ENCODE data around the gene HDAC9. TPM values are rescaled to one million over a fixed set of nuclear protein-coding genes. Genes with fewer than 3 reads are reported as not detected.
A peak's percentile ranks its signal among the peaks of the same experiment; 100 is the strongest.

Gene HDAC9
- 2.1 and 5.4 TPM in 2 replicates for total RNA-seq (2014; rRNA removed; shearing (Covaris generic))

DNA sequence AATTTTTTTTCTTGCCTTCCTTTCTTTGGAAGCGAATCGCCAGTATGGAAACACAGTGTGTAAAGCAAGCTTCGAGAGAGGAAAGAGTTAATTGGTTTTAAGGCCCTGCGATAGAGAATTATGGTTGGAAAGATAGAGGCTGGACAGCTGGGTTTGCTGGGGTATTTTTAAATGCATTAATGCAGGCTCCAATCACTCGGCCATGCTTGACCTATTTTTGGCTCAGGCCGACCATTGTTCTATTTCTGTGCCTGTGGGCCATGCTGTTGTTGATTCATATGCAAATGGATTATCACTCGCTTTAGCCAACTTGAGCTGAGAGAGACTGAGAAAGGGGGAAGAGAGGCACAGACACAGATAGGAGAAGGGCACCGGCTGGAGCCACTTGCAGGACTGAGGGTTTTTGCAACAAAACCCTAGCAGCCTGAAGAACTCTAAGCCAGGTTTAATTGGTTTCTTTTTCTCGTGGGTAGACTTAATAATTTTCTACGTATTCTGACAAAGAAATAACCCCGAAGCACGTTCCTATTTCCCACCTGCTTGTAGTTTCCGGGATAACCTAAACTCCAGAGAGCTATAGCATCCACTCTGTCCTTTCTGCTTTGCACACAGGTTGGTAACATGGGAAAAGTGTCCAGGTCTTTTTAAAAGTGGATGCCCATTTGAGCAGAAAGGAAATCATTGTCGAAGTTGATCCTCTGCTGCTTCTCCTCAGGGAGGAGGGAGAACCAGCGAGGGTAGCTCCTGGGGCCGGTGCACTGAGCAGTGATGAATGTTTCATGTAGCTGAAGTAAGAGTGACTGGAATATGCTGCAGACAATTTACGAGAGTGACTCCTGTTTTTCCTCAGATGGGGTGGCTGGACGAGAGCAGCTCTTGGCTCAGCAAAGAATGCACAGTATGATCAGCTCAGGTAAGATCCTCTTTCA, at the start of gene HDAC9:
TSS of gene HDAC9 (plus strand) at position 338 of the 929 bp plus-strand sequence. CDS start at position 892, 554 bp downstream.
- peak; percentile 13 for DNase-seq
- Histone ChIP-seq H3K36me3 (replicated peaks; ENCODE audit: control insufficient read depth, insufficient read depth, low read length) (no peaks in the 10 kb centered on the region), H3K4me3 (ENCODE audit: insufficient read depth, low read depth, low read length) (peak within 1 kb of the TSS; percentile 33), H3K27me3 (ENCODE audit: control insufficient read depth, insufficient read depth, low read length) (no peaks in the 10 kb centered on the region)

DNA sequence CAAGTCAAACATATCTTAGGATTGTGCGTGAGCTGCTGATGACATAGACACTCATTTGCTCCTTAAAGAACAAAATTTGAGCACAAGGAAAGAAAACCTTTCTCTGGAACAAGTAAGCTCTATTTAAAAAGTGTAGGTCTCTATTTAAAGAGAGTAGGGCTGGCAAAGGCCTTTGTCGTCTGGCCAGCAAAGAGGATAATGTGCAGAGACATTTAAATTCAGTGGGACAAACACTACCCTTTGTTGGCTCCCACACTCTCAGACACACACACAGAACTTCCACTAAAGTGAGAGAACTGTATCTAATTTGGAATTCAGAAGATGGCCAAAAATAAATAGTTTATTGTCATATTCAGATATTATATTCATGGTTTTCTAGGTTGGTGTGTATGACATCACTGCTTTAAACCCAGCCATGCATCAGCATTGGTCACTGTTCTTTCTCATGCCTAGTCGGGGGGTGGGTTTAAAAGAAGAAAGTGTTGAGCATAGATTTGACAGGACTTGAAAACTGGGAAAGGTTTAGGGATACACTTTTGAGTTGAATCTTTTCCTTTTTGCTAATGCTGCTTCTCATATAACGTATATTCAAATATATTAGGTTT, 49.5 kb upstream of the HDAC9 start:
- no peak overlapping the region for H3K4me3 ChIP-seq (ENCODE audit: insufficient read depth, low read depth, low read length)
- no peaks in the 10 kb centered on the region for H3K27me3 ChIP-seq (ENCODE audit: control insufficient read depth, insufficient read depth, low read length)
- H3K36me3 ChIP-seq (replicated peaks; ENCODE audit: control insufficient read depth, insufficient read depth, low read length): no peaks in the 10 kb centered on the region
- no peak for DNase-seq

DNA sequence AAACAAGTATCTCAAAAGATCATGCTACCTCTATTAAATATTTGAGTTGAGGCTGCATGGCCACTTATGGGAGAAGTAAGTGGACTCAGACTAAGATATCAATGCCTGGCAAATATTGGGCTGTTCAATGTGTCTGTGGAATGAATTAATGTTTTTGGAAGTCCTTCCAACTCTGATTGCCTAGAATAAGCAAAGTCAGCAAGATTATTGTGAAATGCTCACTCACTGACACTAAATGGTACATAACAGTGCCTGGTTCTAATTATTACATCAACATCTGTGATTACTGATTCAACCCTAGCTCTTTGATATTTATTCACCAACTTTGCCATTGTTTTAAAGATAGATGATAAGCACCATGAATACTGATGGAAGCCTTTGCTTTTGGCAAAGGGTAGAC, 45.5 kb upstream of the HDAC9 start:
- Histone ChIP-seq H3K4me3 (ENCODE audit: insufficient read depth, low read depth, low read length) (no peak overlapping the region), H3K36me3 (replicated peaks; ENCODE audit: control insufficient read depth, insufficient read depth, low read length) (no peaks in the 10 kb centered on the region)

DNA sequence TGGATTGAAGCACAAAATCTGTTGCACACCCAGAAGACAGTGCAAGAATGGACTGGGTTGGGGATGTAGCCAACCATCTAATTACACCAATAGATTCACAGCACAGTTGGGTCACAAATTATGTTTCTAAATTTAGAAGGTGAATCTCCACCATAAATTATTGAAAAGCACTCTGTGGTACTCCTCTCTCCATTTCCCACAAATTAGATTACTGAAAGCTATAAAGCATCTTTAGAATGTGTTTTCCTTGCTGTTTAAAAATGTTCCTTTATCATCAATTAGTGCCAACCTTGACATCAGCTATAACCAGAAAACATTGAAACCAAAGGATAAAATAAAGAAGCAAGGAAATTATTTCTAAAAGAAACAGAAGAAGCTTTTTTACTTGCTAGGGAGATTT, 39.9 kb upstream of the HDAC9 start:
- Histone ChIP-seq H3K36me3 (replicated peaks; ENCODE audit: control insufficient read depth, insufficient read depth, low read length) (no peaks in the 10 kb centered on the region), H3K27me3 (ENCODE audit: control insufficient read depth, insufficient read depth, low read length) (no peaks in the 10 kb centered on the region), H3K4me3 (ENCODE audit: insufficient read depth, low read depth, low read length) (no peak overlapping the region)
- no peak for DNase-seq

More for the DNA sequence above, 45.5 kb upstream of the HDAC9 start:
- DNase-seq: no peak
- H3K27me3 ChIP-seq (ENCODE audit: control insufficient read depth, insufficient read depth, low read length): no peaks in the 10 kb centered on the region

DNA sequence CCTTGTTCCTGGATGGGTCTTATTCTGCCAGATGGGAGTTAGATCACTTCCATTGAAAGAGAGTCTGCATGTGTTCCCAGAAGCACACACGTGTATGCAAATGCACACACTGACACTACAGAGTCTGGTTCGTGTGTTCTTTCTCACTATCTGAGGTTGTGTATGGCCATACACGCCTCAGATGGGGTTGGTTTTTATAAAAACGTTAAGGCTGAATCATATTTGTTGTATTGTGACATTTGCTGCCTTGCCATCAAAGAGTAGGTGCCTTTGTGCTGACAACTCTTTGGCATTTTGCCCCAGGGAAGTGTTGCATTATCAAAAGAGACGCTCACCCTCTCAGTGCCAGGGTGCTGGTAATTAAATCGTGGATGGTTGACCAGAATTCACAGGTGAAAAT, 37.7 kb upstream of the HDAC9 start:
- H3K27me3 ChIP-seq (ENCODE audit: control insufficient read depth, insufficient read depth, low read length): no peaks in the 10 kb centered on the region
- no peak overlapping the region for H3K4me3 ChIP-seq (ENCODE audit: insufficient read depth, low read depth, low read length)
- DNase-seq: no peak
- no peaks in the 10 kb centered on the region for H3K36me3 ChIP-seq (replicated peaks; ENCODE audit: control insufficient read depth, insufficient read depth, low read length)

DNA sequence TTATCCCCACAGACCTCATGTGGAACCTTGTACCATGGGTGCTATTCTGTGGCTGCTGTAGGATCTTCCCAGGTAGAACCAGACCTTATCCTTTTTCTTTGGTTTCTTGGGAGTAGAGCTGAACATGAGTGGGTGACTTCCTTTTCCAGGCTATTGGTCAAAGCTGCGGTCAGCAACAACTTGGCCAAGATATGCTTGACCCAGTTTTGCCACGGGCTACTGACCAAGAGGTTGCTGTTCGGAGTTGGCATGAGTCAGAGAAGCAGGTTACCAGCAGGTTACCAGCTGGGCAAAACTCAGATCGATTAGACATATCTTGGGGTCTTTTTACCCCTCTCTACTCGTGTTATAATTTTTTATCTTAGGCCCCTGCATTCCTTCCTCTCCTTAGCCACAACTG, 36.7 kb upstream of the HDAC9 start:
- no peaks in the 10 kb centered on the region for H3K27me3 ChIP-seq (ENCODE audit: control insufficient read depth, insufficient read depth, low read length)
- no peak for DNase-seq
- no peaks in the 10 kb centered on the region for H3K36me3 ChIP-seq (replicated peaks; ENCODE audit: control insufficient read depth, insufficient read depth, low read length)
- no peak overlapping the region for H3K4me3 ChIP-seq (ENCODE audit: insufficient read depth, low read depth, low read length)

DNA sequence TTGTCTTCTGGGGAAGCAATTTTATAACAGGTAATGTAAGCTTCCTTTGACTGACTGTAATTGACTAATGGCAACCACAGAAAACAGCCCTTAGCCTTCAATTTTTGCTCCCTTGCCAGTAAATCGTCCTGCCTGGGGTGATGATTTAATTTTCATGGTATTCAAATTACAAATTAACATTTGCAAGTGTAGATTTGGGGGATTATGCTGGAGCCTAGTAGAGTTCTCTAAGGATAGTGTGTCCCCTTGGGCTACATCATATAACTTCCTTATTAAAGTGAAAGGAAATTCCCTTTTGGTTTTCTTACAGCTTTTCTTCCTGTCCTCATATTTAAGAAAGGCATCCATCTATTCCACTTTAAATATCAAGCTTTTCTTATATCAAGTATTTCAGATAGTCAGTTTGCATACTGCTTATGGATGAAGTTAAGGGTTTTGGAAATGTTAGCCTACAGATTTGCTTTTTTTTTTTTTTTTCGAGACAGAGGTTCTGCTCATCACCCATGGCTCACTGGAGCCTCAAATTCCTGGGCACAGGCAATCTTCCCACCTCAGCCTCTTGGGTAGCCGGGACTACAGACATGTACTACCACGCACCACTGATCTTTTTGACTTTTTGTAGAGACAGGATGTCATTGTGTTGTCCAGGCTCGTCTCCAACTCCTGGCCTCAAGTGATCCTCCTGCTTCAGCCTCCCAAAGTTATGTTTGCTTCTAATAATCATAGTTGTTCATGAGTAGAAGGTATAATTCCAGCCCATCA, 35.9 kb upstream of the HDAC9 start:
- no peak overlapping the region for H3K4me3 ChIP-seq (ENCODE audit: insufficient read depth, low read depth, low read length)
- H3K27me3 ChIP-seq (ENCODE audit: control insufficient read depth, insufficient read depth, low read length): no peaks in the 10 kb centered on the region
- no peaks in the 10 kb centered on the region for H3K36me3 ChIP-seq (replicated peaks; ENCODE audit: control insufficient read depth, insufficient read depth, low read length)
- DNase-seq: no peak

DNA sequence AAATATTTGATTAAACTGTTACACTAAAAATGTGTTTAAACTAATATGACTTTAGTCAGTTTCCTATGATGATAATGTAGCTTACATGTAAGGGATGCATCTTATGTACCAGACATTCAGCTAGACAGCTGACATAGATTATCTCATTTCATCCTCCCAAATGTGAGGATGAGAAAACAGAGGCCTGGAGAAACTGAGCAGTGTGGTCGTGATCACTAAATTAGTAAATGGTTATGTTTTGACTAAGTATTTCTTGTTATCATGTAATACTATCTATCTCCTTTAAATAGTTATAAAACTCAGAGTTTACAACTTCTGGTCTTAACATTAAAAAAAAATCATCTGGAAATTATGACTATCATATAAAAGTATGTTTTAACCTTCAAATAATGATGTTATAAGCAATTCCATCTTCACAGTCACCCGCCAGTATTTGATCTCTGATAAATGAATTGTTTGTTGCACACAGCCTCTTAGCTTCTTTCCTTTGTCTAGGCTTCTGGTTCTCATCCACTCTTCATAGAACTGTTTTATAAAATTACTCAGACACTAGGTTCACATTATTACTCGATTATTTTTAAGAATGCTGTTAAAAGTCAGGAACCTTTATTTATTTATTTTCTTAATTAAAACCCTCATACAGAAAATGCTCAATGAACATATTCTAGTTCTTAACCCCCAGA, 33.6 kb upstream of the HDAC9 start:
- Histone ChIP-seq H3K27me3 (ENCODE audit: control insufficient read depth, insufficient read depth, low read length) (no peaks in the 10 kb centered on the region), H3K4me3 (ENCODE audit: insufficient read depth, low read depth, low read length) (no peak overlapping the region), H3K36me3 (replicated peaks; ENCODE audit: control insufficient read depth, insufficient read depth, low read length) (no peaks in the 10 kb centered on the region)
- DNase-seq: no peak

DNA sequence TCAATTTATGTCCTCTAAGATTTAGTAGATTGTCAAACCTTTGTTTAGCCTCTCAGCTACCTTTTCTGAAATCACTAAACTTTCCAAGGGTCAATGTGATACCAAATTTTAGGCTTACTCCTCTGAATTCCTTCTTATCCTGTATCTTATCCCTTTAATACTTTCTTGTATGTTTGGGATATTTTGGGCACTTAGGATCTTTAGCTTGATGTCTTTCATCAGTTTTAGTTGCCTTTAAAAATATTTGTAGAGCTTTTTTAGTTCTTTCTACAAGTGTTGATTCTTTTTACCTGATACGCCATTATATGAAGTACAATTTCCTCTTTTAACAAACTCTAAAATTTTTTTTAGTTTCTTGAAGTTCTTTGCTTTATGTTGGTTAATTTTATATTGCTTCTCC, 30.7 kb upstream of the HDAC9 start:
- DNase-seq: no peak
- no peaks in the 10 kb centered on the region for H3K27me3 ChIP-seq (ENCODE audit: control insufficient read depth, insufficient read depth, low read length)

DNA sequence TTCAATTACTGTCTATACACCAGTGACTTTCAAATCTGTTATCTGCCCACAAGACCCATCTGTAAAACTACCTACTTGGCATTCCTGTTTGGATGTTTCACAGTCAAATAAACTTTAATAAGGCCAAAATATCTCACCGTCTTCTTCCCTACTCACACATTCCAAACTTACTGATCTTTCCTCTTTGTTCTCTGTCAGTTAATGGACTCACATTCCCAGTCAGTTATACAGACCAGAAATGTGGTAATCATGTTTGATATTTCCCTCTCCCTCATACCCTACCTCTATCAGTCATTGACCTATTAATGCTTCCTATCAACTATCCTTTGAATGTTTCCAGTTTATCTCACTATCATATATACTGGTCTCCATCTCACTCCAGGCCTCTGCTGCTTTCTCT, 28.5 kb upstream of the HDAC9 start:
- Histone ChIP-seq H3K36me3 (replicated peaks; ENCODE audit: control insufficient read depth, insufficient read depth, low read length) (no peaks in the 10 kb centered on the region), H3K27me3 (ENCODE audit: control insufficient read depth, insufficient read depth, low read length) (no peaks in the 10 kb centered on the region), H3K4me3 (ENCODE audit: insufficient read depth, low read depth, low read length) (no peak overlapping the region)
- no peak for DNase-seq

More for the DNA sequence above, 30.7 kb upstream of the HDAC9 start:
- Histone ChIP-seq H3K36me3 (replicated peaks; ENCODE audit: control insufficient read depth, insufficient read depth, low read length) (no peaks in the 10 kb centered on the region), H3K4me3 (ENCODE audit: insufficient read depth, low read depth, low read length) (no peak overlapping the region)

DNA sequence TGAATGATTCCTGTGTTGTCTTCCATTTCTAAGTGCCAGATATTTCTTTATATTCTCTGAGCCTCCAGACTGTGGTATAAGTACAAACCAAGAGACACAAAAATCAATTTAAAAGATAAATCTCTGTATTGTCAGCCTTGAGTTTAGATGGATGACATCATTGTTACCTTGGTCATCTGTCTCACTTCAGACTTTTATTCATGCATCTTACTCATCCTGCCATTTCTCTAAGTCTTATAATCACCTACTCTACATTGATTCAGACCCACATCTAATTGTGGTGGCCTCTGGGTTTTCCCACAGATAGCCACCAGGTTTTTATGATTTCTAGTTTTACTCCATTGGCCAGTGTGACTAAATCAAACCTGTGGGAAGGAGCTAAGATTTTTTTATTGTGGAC, 26.8 kb upstream of the HDAC9 start:
- H3K4me3 ChIP-seq (ENCODE audit: insufficient read depth, low read depth, low read length): no peak overlapping the region
- no peaks in the 10 kb centered on the region for H3K27me3 ChIP-seq (ENCODE audit: control insufficient read depth, insufficient read depth, low read length)
- no peak for DNase-seq
- H3K36me3 ChIP-seq (replicated peaks; ENCODE audit: control insufficient read depth, insufficient read depth, low read length): no peaks in the 10 kb centered on the region

DNA sequence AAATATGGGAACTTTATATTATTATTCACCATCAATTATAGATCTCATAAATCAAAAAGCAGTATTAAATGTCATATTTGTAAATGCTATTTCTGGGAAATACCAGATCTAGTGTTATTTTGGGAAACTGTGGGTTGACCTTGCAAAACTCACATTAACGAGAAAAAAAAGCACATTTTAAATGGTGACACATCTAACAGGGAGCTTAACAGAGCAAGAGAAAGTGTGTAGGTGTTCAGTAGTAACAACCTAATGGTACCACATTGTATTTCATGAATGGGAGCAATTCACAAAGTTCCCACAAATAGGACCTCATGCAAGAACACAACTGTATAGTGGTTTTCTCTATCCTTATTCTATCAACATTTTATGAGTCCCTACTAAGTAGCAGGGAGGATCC, 26.2 kb upstream of the HDAC9 start:
- Histone ChIP-seq H3K36me3 (replicated peaks; ENCODE audit: control insufficient read depth, insufficient read depth, low read length) (no peaks in the 10 kb centered on the region), H3K27me3 (ENCODE audit: control insufficient read depth, insufficient read depth, low read length) (no peaks in the 10 kb centered on the region), H3K4me3 (ENCODE audit: insufficient read depth, low read depth, low read length) (no peak overlapping the region)
- no peak for DNase-seq

DNA sequence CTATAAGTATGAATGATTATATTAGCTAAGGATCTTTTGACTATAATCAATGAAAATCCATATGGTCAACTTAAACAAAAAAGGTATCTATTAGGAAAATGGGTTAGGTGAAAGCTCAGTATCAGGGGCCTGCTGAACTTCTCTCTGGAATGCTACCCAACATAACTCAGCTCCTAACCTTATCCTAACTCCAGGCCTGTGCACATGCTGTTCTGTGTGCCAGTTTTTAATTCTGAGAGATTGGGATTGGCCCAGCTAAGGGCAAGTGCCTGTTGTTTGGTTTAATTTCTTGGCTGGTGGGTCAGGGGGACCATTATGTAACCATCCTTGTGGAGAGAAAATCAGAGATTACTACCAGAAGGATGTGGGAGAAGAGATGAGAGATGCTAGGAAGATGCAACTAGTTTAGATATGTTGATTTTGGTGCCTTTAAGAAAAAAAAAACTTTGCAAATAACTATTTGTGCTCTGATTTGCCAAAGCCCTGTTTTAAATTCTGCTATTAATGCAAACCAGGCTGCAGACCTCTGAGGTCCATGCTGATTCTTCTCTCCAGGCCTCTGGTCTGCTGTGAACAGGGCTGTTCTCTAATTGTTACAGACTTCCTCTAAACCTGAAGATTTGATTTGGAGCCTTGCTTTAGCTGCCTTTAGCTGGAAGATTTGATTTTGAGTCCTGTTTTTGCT, 23.9 kb upstream of the HDAC9 start:
- H3K4me3 ChIP-seq (ENCODE audit: insufficient read depth, low read depth, low read length): no peak overlapping the region
- no peak for DNase-seq
- H3K36me3 ChIP-seq (replicated peaks; ENCODE audit: control insufficient read depth, insufficient read depth, low read length): no peaks in the 10 kb centered on the region
- no peaks in the 10 kb centered on the region for H3K27me3 ChIP-seq (ENCODE audit: control insufficient read depth, insufficient read depth, low read length)

DNA sequence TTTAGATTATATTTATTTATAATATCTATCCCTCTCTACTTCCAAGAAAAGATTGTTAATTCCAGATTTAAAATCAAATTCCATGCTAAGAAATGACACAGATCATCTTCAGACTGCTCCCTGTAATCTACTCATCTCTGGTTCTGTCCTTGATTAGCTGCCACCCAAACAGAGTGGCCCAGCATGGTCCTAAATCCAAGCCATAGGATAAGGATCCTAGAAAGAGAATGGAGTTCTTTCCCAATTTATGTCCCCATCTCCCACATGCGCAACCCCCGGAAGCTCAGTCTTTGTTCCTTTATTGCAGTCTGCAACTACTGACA, 23.4 kb upstream of the HDAC9 start:
- H3K4me3 ChIP-seq (ENCODE audit: insufficient read depth, low read depth, low read length): no peak overlapping the region
- DNase-seq: no peak
- H3K27me3 ChIP-seq (ENCODE audit: control insufficient read depth, insufficient read depth, low read length): no peaks in the 10 kb centered on the region
- no peaks in the 10 kb centered on the region for H3K36me3 ChIP-seq (replicated peaks; ENCODE audit: control insufficient read depth, insufficient read depth, low read length)
